GM23338 (cell line): ENCODE measurements around the gene CRYGA. TPM values are rescaled to one million over a fixed set of nuclear protein-coding genes. Genes with fewer than 3 reads are reported as not detected.
A peak's percentile ranks its signal among the peaks of the same experiment; 100 is the strongest.

ENCODE experiments used
- ATAC-seq: fragments of 200-7000 bp; cut with Tn5 transposase; 3 replicates; pipeline ENCODE4 v1.9.1; 2020
- DNase-seq: peaks from one replicate; pipeline ENCODE4 v3.0.0-alpha.2; 2015; ENCODE audit warnings: low spot score
- H2AFZ ChIP-seq: fragments of 200-600 bp; sonication (generic); 2 replicates; pipeline ENCODE4 v1.8.0; 2016; ENCODE audit warnings: antibody characterized with exemption, mild to moderate bottlenecking, moderate library complexity
- H3F3A ChIP-seq: fragments of 200-600 bp; sonication (generic); replicated peaks from 2 replicates; pipeline ENCODE4 v1.8.0; 2017; ENCODE audit warnings: antibody characterized with exemption, mixed run types, low read depth
- H3K27ac ChIP-seq: fragments of 200-600 bp; sonication (generic); 2 replicates; pipeline ENCODE4 v1.6.1; 2016; ENCODE audit warnings: low read depth
- H3K27me3 ChIP-seq: fragments of 200-600 bp; sonication (generic); 2 replicates; pipeline ENCODE4 v1.8.0; 2016; ENCODE audit warnings: mild to moderate bottlenecking, mixed run types, moderate library complexity; ENCODE audit not compliant: insufficient read depth
- H3K36me3 ChIP-seq: fragments of 200-600 bp; sonication (generic); 2 replicates; pipeline ENCODE4 v1.8.0; 2016; ENCODE audit warnings: mild to moderate bottlenecking; ENCODE audit not compliant: insufficient read depth
- H3K4me1 ChIP-seq: fragments of 200-600 bp; sonication (generic); 2 replicates; pipeline ENCODE4 v1.8.0; 2016; ENCODE audit warnings: mild to moderate bottlenecking, moderate library complexity; ENCODE audit not compliant: insufficient read depth
- H3K4me2 ChIP-seq: fragments of 200-600 bp; sonication (generic); 2 replicates; pipeline ENCODE4 v1.7.1; 2017; ENCODE audit warnings: mixed run types
- H3K4me3 ChIP-seq: fragments of 200-600 bp; sonication (generic); 2 replicates; pipeline ENCODE4 v1.6.1; 2016; ENCODE audit warnings: mixed run types
- H3K79me2 ChIP-seq: fragments of 200-600 bp; sonication (generic); replicated peaks from 2 replicates; pipeline ENCODE4 v1.8.0; 2017; ENCODE audit warnings: mild to moderate bottlenecking; ENCODE audit not compliant: insufficient read depth
- H3K9me2 ChIP-seq: fragments of 200-600 bp; sonication (generic); 2 replicates; pipeline ENCODE4 v1.8.0; 2017; ENCODE audit not compliant: insufficient read depth
- H4K20me1 ChIP-seq: fragments of 200-600 bp; sonication (generic); replicated peaks from 2 replicates; pipeline ENCODE4 v1.8.0; 2017; ENCODE audit warnings: mild to moderate bottlenecking; ENCODE audit not compliant: insufficient read depth
- H3K27ac Mint-ChIP-seq: 2 replicates; pipeline ENCODE4 v1.8.0; 2020; ENCODE audit warnings: inconsistent platforms, mild to moderate bottlenecking, moderate library complexity, mixed read lengths
- H3K27me3 Mint-ChIP-seq: 3 replicates; pipeline ENCODE4 v1.8.0; 2022; ENCODE audit warnings: low read depth, mild to moderate bottlenecking, moderate library complexity, mixed read lengths, inconsistent platforms; ENCODE audit not compliant: insufficient read depth, poor library complexity
- H3K36me3 Mint-ChIP-seq: 3 replicates; pipeline ENCODE4 v1.8.0; 2021; ENCODE audit warnings: low read depth, mild to moderate bottlenecking, inconsistent platforms, moderate library complexity, mixed read lengths
- H3K4me1 Mint-ChIP-seq: 3 replicates; pipeline ENCODE4 v1.8.0; 2020; ENCODE audit warnings: mild to moderate bottlenecking, inconsistent platforms, mixed read lengths
- H3K4me3 Mint-ChIP-seq: 3 replicates; pipeline ENCODE4 v1.8.0; 2021; ENCODE audit warnings: moderate library complexity, mild to moderate bottlenecking, inconsistent platforms, mixed read lengths
- H3K9me3 Mint-ChIP-seq: 3 replicates; pipeline ENCODE4 v1.8.0; 2020; ENCODE audit warnings: moderate library complexity, mild to moderate bottlenecking, inconsistent platforms, mixed read lengths
- CREB1 ChIP-seq: fragments of 250-450 bp; sonication (Bioruptor Pico); IDR thresholded peaks from 2 replicates; pipeline ENCODE4 v1.5.0; 2020; ENCODE audit warnings: low read depth, mild to moderate bottlenecking, moderate library complexity
- EZH2 ChIP-seq: fragments of 200-600 bp; sonication (generic); IDR thresholded peaks from one replicate; pipeline ENCODE4 v1.8.0; 2017; ENCODE audit warnings: antibody characterized with exemption, mild to moderate bottlenecking, low read depth; ENCODE audit not compliant: unreplicated experiment
- EZH2phosphoT487 ChIP-seq: fragments of 200-600 bp; sonication (generic); IDR thresholded peaks from one replicate; pipeline ENCODE4 v1.8.1; 2018; ENCODE audit warnings: antibody characterized with exemption; ENCODE audit not compliant: unreplicated experiment
- JUNB ChIP-seq: IDR thresholded peaks from one replicate; pipeline ENCODE4 v1.6.1; 2016; ENCODE audit warnings: antibody characterized with exemption; ENCODE audit not compliant: unreplicated experiment
- NANOG ChIP-seq: IDR thresholded peaks from 2 replicates; pipeline ENCODE4 v1.6.1; 2016; ENCODE audit warnings: antibody characterized with exemption, borderline replicate concordance
- POLR2AphosphoS5 ChIP-seq: IDR thresholded peaks from 2 replicates; pipeline ENCODE4 v1.6.1; 2016; ENCODE audit warnings: antibody characterized with exemption, low read depth
- STAT1 ChIP-seq: IDR thresholded peaks from one replicate; pipeline ENCODE4 v1.6.1; 2016; ENCODE audit warnings: antibody characterized with exemption; ENCODE audit not compliant: unreplicated experiment
- ZNF114 ChIP-seq: fragments of 250-450 bp; sonication (Bioruptor Pico); IDR thresholded peaks from 2 replicates; pipeline ENCODE4 v1.5.0; 2020; ENCODE audit warnings: mild to moderate bottlenecking, moderate library complexity
- ZNF331 ChIP-seq: fragments of 250-450 bp; sonication (Bioruptor Pico); IDR thresholded peaks from 2 replicates; pipeline ENCODE4 v1.5.0; 2020; ENCODE audit warnings: low read depth, mild to moderate bottlenecking, moderate library complexity
- ZNF462 ChIP-seq: fragments of 250-450 bp; sonication (Bioruptor Pico); IDR thresholded peaks from 2 replicates; pipeline ENCODE4 v1.5.0; 2020; ENCODE audit warnings: mild to moderate bottlenecking, moderate library complexity
- polyA plus RNA-seq: library from polyadenylated mRNA; unstranded; fragments of >200 nt; fragmentation: Nextera tagmentation; extraction: Ambion mirVana; gene quantifications from 2 replicates; pipeline ENCODE4 v1.2.1, GENCODE V29; 2016
- total RNA-seq: library from RNA; depleted of rRNA; stranded (reverse); fragments of >200 nt; shearing (Covaris generic); gene quantifications from 2 replicates; pipeline ENCODE4 v1.2.3, GENCODE V29; 2014
- TF ChIP-seq, protein P1 (sequence below): IDR thresholded peaks from one replicate; pipeline ENCODE4 v1.6.1; 2018; ENCODE audit warnings: antibody characterized with exemption; ENCODE audit not compliant: unreplicated experiment
- TF ChIP-seq, protein P2 (sequence below), 2 experiments: fragments of 200-600 bp in 1 of 2; sonication (generic) in 1 of 2; conservative IDR thresholded peaks; 2 replicates each; pipeline versions ENCODE4 v1.5.1 to v1.6.1; 2016 to 2017; ENCODE audit warnings: antibody characterized with exemption in 2 of 2, low read depth in 2 of 2, mild to moderate bottlenecking in 2 of 2, moderate library complexity in 1 of 2
- TF ChIP-seq, protein P3 (sequence below): IDR thresholded peaks from 2 replicates; pipeline ENCODE4 v1.6.1; 2016; ENCODE audit warnings: antibody characterized with exemption

CRYGA gene
- total and polyA plus RNA-seq, 2 experiments from 2014 or later, result not detected

GRCh38 chr2:208164951-208165755 is 1.8 kb upstream of the CRYGA start:
- TF ChIP-seq STAT1 (no peak), JUNB (no peak), NANOG (no peak), ZNF114 (CRISPR knock-in tag) (no peak), EZH2 (no peak), ZNF331 (CRISPR knock-in tag) (no peak), ZNF462 (no peak), POLR2AphosphoS5 (no peak), CREB1 (no peak), EZH2phosphoT487 (no peak)
- TF ChIP-seq, protein P1, sequence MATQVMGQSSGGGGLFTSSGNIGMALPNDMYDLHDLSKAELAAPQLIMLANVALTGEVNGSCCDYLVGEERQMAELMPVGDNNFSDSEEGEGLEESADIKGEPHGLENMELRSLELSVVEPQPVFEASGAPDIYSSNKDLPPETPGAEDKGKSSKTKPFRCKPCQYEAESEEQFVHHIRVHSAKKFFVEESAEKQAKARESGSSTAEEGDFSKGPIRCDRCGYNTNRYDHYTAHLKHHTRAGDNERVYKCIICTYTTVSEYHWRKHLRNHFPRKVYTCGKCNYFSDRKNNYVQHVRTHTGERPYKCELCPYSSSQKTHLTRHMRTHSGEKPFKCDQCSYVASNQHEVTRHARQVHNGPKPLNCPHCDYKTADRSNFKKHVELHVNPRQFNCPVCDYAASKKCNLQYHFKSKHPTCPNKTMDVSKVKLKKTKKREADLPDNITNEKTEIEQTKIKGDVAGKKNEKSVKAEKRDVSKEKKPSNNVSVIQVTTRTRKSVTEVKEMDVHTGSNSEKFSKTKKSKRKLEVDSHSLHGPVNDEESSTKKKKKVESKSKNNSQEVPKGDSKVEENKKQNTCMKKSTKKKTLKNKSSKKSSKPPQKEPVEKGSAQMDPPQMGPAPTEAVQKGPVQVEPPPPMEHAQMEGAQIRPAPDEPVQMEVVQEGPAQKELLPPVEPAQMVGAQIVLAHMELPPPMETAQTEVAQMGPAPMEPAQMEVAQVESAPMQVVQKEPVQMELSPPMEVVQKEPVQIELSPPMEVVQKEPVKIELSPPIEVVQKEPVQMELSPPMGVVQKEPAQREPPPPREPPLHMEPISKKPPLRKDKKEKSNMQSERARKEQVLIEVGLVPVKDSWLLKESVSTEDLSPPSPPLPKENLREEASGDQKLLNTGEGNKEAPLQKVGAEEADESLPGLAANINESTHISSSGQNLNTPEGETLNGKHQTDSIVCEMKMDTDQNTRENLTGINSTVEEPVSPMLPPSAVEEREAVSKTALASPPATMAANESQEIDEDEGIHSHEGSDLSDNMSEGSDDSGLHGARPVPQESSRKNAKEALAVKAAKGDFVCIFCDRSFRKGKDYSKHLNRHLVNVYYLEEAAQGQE, result no peak
- TF ChIP-seq, protein P2, sequence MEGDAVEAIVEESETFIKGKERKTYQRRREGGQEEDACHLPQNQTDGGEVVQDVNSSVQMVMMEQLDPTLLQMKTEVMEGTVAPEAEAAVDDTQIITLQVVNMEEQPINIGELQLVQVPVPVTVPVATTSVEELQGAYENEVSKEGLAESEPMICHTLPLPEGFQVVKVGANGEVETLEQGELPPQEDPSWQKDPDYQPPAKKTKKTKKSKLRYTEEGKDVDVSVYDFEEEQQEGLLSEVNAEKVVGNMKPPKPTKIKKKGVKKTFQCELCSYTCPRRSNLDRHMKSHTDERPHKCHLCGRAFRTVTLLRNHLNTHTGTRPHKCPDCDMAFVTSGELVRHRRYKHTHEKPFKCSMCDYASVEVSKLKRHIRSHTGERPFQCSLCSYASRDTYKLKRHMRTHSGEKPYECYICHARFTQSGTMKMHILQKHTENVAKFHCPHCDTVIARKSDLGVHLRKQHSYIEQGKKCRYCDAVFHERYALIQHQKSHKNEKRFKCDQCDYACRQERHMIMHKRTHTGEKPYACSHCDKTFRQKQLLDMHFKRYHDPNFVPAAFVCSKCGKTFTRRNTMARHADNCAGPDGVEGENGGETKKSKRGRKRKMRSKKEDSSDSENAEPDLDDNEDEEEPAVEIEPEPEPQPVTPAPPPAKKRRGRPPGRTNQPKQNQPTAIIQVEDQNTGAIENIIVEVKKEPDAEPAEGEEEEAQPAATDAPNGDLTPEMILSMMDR (conservative IDR thresholded peaks at IDR 0.05; ENCODE audit: low read depth in 2 of 2), result no peak
- TF ChIP-seq, protein P3, sequence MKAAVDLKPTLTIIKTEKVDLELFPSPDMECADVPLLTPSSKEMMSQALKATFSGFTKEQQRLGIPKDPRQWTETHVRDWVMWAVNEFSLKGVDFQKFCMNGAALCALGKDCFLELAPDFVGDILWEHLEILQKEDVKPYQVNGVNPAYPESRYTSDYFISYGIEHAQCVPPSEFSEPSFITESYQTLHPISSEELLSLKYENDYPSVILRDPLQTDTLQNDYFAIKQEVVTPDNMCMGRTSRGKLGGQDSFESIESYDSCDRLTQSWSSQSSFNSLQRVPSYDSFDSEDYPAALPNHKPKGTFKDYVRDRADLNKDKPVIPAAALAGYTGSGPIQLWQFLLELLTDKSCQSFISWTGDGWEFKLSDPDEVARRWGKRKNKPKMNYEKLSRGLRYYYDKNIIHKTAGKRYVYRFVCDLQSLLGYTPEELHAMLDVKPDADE, result no peak
- no peak overlapping the region for H3K27ac Mint-ChIP-seq

More at GRCh38 chr2:208164951-208165755, 1.8 kb upstream of the CRYGA start:
- no peaks in the 10 kb centered on the region for H3K36me3 ChIP-seq
- Mint-ChIP-seq H3K4me3 (no peak overlapping the region), H3K27me3 (peaks cover 5% of the 10 kb centered on the region), H3K36me3 (no peaks in the 10 kb centered on the region), H3K9me3 (no peaks in the 10 kb centered on the region), H3K4me1 (peaks cover 20% of the 10 kb centered on the region; the same call in 2 of the 3 replicates)
- ATAC-seq (no peak), DNase-seq (no peak)
- no peaks in the 10 kb centered on the region for H3K4me1 ChIP-seq
- no peak overlapping the region for H3K4me2 ChIP-seq
- no peaks in the 10 kb centered on the region for H3F3A ChIP-seq
- H3K4me3 ChIP-seq, result no peak overlapping the region
- no peak overlapping the region for H3K27ac ChIP-seq
- no peaks in the 10 kb centered on the region for H4K20me1 ChIP-seq
- H2AFZ ChIP-seq, result peak overlapping the region; percentile 89
- no peaks in the 10 kb centered on the region for H3K27me3 ChIP-seq
- no peaks in the 10 kb centered on the region for H3K9me2 ChIP-seq
- H3K79me2 ChIP-seq, result no peaks in the 10 kb centered on the region
